DMS53 treated with DMSO at 0.1 percent for 48 hours (cell line): ENCODE data around the gene PRRT1.
"Not testable (repeated sequence)": the region's sequence is repeated elsewhere in the genome, so short reads cannot be mapped to it uniquely, and the experiment has no call there.

Experiments used
- DNase-seq: peaks from one replicate; lab custom pipeline; 2025; ENCODE audit not compliant: unreplicated experiment; lab: John Stamatoyannopoulos, UW

PRRT1 gene

GRCh38 chr6:32105433-32105832, 46.3 kb downstream of the PRRT1 start:
- DNase-seq = no peak

DNA sequence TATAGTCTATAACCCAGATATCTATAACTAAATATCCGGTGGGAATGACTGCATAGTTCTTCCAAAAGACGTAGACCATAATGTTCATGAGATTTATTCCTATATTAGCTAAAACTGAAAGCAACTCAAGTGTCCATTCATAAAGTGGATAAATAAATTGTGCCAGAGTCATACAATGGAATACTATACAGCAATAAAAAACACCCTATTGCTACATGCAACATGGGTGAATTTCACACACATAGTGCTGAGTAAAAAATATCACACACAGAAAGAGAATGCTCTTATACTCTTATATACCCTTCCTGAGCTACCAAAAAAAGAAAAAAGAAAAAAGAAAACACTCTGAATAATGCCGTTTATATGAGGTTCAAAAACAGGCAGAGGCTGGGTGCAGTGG, 49.5 kb downstream of the PRRT1 start:
- no peak for DNase-seq

- not testable (repeated sequence) for DNase-seq
Measured at GRCh38 chr6:32100251-32100650, 51.5 kb downstream of the PRRT1 start.
